Parathyroid adenoma (tissue), 2 donors: ENCODE results near the gene XYLB.

ENCODE experiments used
- H2AFZ ChIP-seq: fragments of 300-600 bp; sonication (generic); one replicate; pipeline ENCODE4 v1.7.0; 2017; ENCODE audit warnings: antibody characterized with exemption, mild to moderate bottlenecking
- H3K27ac ChIP-seq: fragments of 300-600 bp; sonication (generic); one replicate; pipeline ENCODE4 v1.7.0; 2017
- H3K27me3 ChIP-seq: fragments of 300-600 bp; sonication (generic); one replicate; pipeline ENCODE4 v1.7.0; 2017; ENCODE audit warnings: low read length; ENCODE audit not compliant: control insufficient read depth, insufficient read depth
- H3K36me3 ChIP-seq: fragments of 300-600 bp; sonication (generic); one replicate; pipeline ENCODE4 v1.7.0; 2017; ENCODE audit warnings: low read length; ENCODE audit not compliant: control insufficient read depth, insufficient read depth
- H3K4me1 ChIP-seq: fragments of 300-600 bp; sonication (generic); one replicate; pipeline ENCODE4 v1.7.0; 2017; ENCODE audit warnings: control low read depth
- H3K4me2 ChIP-seq: fragments of 300-600 bp; sonication (generic); one replicate; pipeline ENCODE4 v1.7.0; 2017; ENCODE audit warnings: low read length
- H3K4me3 ChIP-seq: fragments of 300-600 bp; sonication (generic); one replicate; pipeline ENCODE4 v1.7.0; 2017; ENCODE audit warnings: low read depth, low read length
- H3K79me2 ChIP-seq: fragments of 300-600 bp; sonication (generic); one replicate; pipeline ENCODE4 v1.7.0; 2017; ENCODE audit warnings: control low read depth
- H3K9ac ChIP-seq: fragments of 300-600 bp; sonication (generic); one replicate; pipeline ENCODE4 v1.7.0; 2017; ENCODE audit warnings: mild to moderate bottlenecking
- H3K9me3 ChIP-seq: fragments of 300-600 bp; sonication (generic); one replicate; pipeline ENCODE4 v1.7.0; 2017; ENCODE audit warnings: low read length; ENCODE audit not compliant: control insufficient read depth
- TF ChIP-seq, protein P1 (sequence below): fragments of 300-600 bp; sonication (generic); IDR thresholded peaks from one replicate; pipeline ENCODE4 v1.7.0; 2017; ENCODE audit warnings: antibody characterized with exemption, mild to moderate bottlenecking
- donor health status: primary hyperparathyroidism.

Gene XYLB

GRCh38 chr3:38387862-38388261 lies 41.3 kb downstream of the XYLB start:
- Histone ChIP-seq H3K36me3 (no peaks in the 10 kb centered on the region), H3K4me2 (no peak overlapping the region), H2AFZ (no peak overlapping the region), H3K4me1 (no peaks in the 10 kb centered on the region), H3K9me3 (no peaks in the 10 kb centered on the region), H3K27ac (no peak overlapping the region), H3K27me3 (no peaks in the 10 kb centered on the region), H3K4me3 (no peak overlapping the region), H3K9ac (no peak overlapping the region), H3K79me2 (no peaks in the 10 kb centered on the region)
- TF ChIP-seq, protein P1, sequence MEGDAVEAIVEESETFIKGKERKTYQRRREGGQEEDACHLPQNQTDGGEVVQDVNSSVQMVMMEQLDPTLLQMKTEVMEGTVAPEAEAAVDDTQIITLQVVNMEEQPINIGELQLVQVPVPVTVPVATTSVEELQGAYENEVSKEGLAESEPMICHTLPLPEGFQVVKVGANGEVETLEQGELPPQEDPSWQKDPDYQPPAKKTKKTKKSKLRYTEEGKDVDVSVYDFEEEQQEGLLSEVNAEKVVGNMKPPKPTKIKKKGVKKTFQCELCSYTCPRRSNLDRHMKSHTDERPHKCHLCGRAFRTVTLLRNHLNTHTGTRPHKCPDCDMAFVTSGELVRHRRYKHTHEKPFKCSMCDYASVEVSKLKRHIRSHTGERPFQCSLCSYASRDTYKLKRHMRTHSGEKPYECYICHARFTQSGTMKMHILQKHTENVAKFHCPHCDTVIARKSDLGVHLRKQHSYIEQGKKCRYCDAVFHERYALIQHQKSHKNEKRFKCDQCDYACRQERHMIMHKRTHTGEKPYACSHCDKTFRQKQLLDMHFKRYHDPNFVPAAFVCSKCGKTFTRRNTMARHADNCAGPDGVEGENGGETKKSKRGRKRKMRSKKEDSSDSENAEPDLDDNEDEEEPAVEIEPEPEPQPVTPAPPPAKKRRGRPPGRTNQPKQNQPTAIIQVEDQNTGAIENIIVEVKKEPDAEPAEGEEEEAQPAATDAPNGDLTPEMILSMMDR, result no peak

DNA sequence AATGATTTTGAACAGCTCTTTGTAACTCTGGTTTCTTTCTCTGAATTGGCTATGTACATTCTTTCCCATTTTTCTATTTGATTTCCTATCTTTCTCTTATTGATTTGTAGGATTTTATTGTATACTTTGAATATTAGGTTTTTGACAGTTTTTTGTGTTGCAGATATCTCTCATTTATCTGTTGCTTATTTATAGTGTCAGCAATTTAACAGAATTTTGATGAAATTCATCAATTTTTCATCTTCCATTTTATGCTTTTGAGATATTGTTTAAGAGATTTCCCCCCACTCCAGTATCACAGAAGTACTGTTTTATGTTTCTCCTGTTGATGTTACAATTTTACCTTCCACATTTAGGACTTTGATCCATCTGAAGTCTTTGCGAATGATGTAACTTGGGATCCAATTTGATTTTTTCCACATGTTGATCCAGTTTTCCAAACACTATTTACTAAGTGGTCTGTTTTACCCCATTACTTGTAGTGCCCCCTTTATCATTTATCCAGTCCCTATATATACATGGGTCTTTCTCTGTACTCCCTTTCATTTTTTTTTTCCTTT lies 46.1 kb downstream of the XYLB start:
- Histone ChIP-seq H3K27me3 (no peaks in the 10 kb centered on the region), H3K9me3 (no peaks in the 10 kb centered on the region), H2AFZ (no peak overlapping the region), H3K4me1 (no peaks in the 10 kb centered on the region), H3K4me3 (no peak overlapping the region), H3K79me2 (no peaks in the 10 kb centered on the region), H3K4me2 (no peak overlapping the region), H3K9ac (no peak overlapping the region), H3K36me3 (no peaks in the 10 kb centered on the region), H3K27ac (no peak overlapping the region)
- TF ChIP-seq, protein P1, result no peak

DNA sequence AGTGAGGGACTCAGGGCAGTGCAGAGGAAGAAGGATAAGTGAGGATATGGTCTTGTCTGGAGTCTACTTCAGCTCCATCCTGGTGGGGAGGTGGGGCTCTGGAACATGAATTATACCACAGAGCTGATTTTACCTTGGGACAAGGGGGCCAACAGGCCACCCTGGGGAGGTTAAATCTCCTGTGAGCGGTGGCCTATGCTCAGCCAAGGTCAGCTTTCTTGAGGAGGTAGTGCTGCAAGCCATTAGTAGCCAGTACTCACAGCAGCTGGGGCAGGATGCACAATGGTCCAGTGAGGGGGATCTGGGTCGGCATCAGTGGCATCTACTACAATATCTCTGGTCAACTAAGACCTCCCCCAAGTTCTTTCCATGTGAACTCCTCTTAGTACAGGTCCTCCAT lies 49.7 kb downstream of the XYLB start:
- Histone ChIP-seq H3K36me3 (no peaks in the 10 kb centered on the region), H3K27ac (no peak overlapping the region), H2AFZ (no peak overlapping the region), H3K9me3 (no peaks in the 10 kb centered on the region), H3K4me1 (no peaks in the 10 kb centered on the region), H3K4me3 (no peak overlapping the region), H3K9ac (no peak overlapping the region), H3K27me3 (no peaks in the 10 kb centered on the region), H3K4me2 (no peak overlapping the region), H3K79me2 (no peaks in the 10 kb centered on the region)
- TF ChIP-seq, protein P1, result no peak

- no peaks in the 10 kb centered on the region for H3K4me1 ChIP-seq
- no peak overlapping the region for H2AFZ ChIP-seq
- no peaks in the 10 kb centered on the region for H3K79me2 ChIP-seq
- H3K9me3 ChIP-seq, result no peaks in the 10 kb centered on the region
- TF ChIP-seq, protein P1, result no peak
- H3K36me3 ChIP-seq, result no peaks in the 10 kb centered on the region
- H3K9ac ChIP-seq, result no peak overlapping the region
- no peak overlapping the region for H3K27ac ChIP-seq
- no peaks in the 10 kb centered on the region for H3K27me3 ChIP-seq
- H3K4me3 ChIP-seq, result no peak overlapping the region
- no peak overlapping the region for H3K4me2 ChIP-seq
These were observed 50.3 kb downstream of the XYLB start for GRCh38 chr3:38396861-38397260.

- Histone ChIP-seq H3K27ac (no peak overlapping the region), H2AFZ (no peak overlapping the region), H3K36me3 (no peaks in the 10 kb centered on the region), H3K79me2 (no peaks in the 10 kb centered on the region), H3K9me3 (no peaks in the 10 kb centered on the region), H3K4me2 (no peak overlapping the region), H3K4me3 (no peak overlapping the region), H3K9ac (no peak overlapping the region), H3K27me3 (no peaks in the 10 kb centered on the region), H3K4me1 (no peaks in the 10 kb centered on the region)
- TF ChIP-seq, protein P1, result no peak
These were observed 50.7 kb downstream of the XYLB start for GRCh38 chr3:38397320-38397719.
